Left lobe of liver (tissue), 2 donors: ENCODE data around the gene SPINT3. TPM values are rescaled to one million over a fixed set of nuclear protein-coding genes. Genes with fewer than 3 reads are reported as not detected.
"Not testable (repeated sequence)": the region's sequence is repeated elsewhere in the genome, so short reads cannot be mapped to it uniquely, and the experiment has no call there.

Experiments used
- ATAC-seq: fragments of 200-7000 bp; cut with Tn5 transposase; one replicate; pipeline ENCODE4 v1.9.1; 2020; ENCODE audit warnings: mild to moderate bottlenecking, moderate library complexity
- DNase-seq: peaks from one replicate; pipeline ENCODE4 v3.0.0-alpha.2; 2020; ENCODE audit warnings: low spot score
- total RNA-seq: library from RNA; stranded (reverse); gene quantifications from one replicate; pipeline ENCODE4 v1.2.1, GENCODE V29; 2021
- donor health status: DM: no; HTN: no; CAD: no; lungs with moderate emphysema.
- donor health status: DM: no; HTN: yes; CAD: no.

The SPINT3 gene
- total RNA-seq, 1 donor from 2014 or later: not detected

DNA sequence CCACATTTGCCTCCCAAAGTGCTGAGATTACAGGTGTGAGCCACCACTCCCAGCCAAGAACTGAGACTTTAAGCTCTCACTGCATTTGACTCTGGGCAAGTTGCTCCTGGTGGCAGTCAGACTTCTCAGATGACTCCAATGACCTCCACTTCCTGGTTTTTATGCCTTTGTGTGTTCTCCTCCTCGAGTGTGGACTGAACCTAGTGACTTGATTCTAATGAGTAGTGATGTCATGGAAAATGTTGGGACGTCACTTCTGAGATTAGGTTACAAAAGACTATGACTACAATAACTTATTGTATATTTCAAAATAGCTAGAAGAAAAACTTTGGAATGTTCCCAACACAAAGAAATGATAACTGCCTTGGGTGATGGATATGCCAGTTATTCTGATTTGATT, 12.0 kb downstream of the SPINT3 start:
- no peak for ATAC-seq
- no peak for DNase-seq

DNA sequence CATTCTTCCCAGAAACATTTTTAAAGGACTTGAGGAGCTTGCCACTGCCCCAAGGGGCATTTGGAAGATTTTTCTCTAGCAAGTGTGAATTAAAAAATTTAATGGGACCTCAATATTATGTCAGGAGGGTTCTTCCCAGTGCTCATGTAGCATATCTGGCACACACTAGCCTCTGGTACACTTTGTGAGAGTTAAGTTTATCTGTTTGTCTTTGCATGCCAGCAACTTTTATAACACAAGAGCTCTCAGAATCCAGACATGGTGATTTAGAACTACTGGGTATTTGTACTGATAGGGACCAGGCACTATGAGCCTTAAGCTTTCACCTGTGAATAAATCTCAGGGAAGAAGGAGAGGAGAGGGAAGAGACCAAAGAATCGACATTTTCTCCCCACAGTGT, 12.9 kb downstream of the SPINT3 start:
- ATAC-seq (no peak), DNase-seq (no peak)

DNA sequence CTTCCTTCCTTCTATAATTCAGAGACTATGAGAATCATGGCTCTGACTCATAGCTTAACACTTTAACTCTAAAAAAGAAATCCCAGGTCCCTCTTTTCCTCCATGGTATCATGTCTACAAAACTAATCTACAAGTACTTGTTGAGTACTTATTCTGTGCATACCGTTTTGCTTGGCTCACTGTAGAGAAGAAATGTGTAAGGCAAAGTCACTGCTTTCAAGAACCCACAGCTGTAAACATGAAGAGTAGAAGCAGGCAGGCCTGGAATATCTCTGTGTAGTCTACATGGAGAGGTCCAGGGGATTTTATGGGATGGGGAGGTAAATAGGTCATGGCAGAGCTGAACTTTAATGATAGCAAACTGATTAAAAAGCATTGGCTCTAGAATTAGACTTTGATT, 13.8 kb downstream of the SPINT3 start:
- no peak for DNase-seq
- no peak for ATAC-seq

DNA sequence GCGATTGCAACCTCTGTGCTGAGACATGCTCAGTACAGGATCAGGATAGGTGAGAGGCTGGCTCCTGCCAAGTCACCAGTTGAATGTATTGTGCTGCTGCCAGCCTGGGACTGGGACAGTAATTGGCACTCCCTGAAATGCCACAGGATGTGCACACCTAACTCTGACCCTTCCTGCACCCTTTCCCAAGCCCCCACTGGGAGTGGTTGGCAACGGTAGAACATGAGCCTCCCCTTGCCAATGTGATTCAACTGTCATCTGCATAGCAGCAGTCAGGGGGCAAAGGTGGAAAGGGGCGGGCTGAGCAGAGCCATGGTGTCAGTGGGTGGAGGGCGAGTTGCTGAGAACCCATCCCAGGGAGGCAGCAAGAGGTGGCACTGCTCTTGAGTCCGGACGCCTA, 15.4 kb downstream of the SPINT3 start:
- DNase-seq (peak; percentile 82), ATAC-seq (peak; percentile 88)

DNA sequence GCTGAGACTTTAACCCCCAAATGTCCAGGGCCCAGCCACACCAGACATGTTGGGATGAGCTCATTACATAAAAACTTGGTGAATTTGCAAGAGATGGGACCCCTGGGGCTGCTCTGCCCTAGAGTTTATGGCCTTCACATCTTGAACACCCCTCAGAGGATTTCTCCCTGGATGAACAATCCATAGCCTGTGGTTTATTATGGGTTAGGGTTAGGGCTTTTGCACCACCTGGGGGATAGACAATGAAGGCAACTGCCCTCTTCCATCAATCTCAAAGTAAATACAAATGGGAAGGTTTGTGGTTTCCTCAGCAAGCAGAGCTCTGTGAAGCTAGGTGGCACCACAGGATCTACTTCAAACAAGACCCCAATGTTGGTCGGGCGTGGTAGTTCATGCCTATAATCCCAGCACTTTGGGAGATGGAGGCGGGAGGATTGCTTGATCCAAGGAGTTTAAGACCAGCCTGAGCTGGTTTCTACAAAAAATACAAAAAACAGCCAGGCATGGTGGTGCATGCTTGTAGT, 17.4 kb downstream of the SPINT3 start:
- ATAC-seq (no peak), DNase-seq (no peak)

DNA sequence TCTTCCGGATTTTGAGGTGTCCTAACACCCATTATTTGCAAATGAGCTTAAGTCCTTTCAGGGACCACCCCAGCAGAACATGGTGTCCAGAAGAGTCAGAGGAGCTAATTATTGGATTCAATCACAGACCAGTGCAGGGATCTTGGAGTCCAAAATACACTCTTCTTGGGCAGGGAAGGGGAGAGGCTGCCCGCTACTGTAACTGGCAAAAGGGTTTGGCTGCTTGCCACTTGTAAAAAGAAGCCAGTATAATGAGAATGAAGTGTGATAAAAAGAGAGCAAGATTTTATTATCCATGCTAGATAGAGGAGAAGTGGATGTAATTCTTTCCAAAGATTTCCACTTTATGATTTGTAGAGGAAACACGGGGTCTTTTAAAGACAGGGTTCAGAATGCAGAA, 19.3 kb downstream of the SPINT3 start:
- DNase-seq (no peak), ATAC-seq (no peak)

DNA sequence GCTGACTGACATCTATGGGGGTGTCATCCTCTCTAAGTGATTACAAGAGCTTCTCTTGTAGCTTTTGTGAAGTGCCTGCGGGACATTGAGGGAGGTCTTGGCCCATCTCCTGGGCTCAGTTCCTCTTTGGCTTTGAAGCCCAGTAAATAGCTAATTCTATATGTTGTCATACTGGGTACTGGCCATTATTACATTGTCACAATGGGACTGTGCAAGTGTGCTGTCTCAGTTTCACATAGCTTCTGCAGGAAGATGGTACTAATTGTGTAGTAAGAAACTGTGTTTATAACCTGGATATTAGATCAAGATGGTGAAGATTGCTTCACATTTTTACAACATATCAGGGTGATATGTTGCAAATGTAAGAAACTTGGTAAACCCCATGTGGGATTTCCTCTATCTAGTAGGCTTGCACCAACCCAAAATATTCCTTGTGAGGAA, 19.9 kb downstream of the SPINT3 start:
- ATAC-seq (no peak), DNase-seq (no peak)

DNA sequence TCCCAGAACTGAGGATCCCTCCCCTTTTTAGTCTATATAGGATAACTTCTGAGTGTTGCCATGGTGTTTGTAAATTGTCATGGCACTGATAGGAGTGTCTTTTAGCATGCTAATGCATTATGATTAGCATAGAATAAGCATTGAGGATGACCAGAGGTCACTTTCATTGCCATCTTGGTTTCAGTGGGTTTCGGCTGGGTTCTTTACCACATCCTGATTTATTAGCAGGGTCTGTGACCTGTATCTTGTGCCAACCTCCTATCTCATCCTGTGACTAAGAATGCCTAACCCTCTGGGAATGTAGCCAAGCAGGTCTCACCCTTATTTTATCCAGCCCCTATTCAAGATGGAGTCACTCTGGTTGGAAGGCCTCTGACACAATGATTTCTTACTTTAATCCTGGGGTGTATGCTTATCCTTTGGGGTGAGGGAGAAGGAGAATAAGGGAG, 26.3 kb downstream of the SPINT3 start:
- DNase-seq: no peak
- ATAC-seq: no peak

DNA sequence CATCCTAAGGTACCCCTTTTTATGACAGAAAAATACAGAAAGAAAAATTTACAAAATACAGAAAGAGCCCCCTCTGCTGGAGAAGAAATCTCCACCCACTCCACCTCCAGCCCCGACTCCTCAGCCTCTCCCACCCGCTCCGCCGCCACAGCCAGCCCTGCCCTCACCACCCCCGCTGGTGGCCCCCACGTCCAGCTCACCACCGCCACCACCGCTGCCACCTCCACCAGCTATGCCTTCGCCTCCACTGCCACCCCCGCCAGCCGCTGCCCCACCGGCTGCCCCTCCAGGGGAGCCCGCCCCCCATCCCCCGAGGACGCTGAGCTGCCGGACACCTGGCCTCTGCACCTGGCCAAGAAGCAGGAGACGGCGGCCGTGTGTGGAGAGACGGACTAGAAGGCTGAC, 28.2 kb downstream of the SPINT3 start:
- DNase-seq: no peak
- no peak for ATAC-seq

DNA sequence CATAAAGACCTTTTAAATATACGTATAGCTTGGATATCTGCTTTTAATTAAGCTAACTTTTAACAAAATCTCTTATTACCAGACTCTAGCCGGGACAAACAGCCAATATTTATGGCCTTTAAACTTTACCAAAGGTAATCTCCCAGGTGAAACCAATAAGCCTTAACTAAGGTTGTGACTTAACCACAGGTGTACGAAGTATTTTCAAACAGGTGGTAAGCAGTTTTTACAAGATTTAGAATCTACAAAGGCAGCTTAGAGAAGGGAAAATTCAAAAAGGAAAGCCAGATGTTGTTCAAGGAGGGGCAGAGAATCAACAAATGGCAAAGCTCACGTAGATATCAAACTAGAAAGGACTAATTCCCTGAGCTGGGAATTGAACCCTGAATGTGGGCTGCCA, 30.0 kb downstream of the SPINT3 start:
- ATAC-seq (no peak), DNase-seq (no peak)

DNA sequence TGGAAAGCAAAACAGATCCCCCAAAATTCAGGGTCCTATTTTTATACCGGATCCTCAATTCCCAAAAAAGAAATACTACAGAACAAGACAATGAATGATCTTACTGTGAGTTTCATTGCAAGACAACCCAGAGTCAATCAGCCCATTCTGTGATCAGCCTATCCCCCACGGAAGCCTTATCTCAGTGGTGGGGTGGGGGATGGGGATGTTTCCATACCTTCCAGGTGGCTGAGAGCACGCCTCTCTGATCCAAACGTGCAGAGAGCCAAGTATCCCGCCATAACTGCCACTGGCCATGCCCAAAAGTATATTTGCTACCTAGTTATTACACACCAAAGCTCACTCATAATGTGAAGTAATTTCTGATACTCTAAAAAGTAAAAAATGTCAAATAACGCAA, 30.7 kb downstream of the SPINT3 start:
- DNase-seq (no peak), ATAC-seq (no peak)

DNA sequence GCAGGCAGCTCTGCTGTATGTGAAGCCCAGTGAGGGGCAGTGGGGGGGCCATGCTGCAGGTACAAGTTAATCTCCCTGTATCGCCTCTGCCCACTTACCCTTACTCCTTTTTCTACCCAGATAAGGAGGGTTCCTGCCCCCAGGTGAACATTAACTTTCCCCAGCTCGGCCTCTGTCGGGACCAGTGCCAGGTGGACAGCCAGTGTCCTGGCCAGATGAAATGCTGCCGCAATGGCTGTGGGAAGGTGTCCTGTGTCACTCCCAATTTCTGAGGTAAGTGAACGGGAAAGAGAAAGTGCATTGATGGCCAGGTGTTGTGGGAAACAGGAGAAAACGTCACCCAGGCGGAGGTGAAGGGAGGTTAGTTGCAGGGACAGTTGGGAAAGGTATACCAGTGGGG, 35.6 kb downstream of the SPINT3 start:
- ATAC-seq (peak; percentile 96), DNase-seq (peak; percentile 85)

DNA sequence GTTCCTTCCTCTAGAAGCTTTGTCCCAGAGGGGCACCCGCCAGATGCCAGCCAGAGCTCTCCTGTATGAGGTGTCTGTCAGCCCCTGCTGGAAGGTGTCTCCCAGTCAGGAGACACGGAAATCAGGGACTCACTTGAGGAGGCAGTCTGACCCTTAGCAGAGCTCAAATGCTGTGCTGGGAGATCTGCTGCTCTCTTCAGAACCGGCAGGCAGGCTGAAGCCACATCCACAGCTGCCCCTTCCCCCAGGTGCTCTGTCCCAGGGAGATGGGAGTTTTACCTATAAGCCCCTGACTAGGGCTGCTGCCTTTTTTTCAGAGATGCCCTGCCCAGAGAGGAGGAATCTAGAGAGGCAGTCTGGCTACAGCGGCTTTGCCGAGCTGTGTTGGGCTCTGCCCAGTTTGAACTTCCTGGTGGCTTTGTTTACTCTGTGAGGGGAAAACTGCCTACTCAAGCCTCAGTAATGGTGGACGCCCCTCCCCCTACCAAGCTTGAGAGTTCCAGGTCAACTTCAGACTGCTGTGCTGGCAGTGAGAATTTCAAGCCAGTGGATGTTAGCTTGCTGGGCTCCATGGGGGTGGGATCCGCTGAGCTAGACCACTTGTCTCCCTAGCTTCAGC, 37.8 kb downstream of the SPINT3 start:
- DNase-seq, ATAC-seq: not testable (repeated sequence)

DNA sequence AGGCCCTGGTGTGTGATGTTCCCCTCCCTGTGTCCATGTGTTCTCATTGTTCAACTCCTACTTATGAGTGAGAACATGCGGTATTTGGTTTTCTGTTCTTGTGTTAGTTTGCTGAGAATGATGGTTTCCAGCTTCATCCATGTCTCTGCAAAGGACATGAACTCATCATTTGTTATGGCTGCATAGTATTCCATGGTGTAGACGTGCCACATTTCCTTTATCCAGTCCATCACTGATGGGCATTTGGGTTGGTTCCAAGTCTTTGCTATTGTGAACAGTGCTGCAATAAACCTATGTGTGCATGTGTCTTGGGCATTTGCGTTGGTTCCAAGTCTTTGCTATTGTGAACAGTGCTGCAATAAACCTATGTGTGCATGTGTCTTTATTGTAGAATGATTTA, 43.1 kb downstream of the SPINT3 start:
- not testable (repeated sequence) for DNase-seq, ATAC-seq

DNA sequence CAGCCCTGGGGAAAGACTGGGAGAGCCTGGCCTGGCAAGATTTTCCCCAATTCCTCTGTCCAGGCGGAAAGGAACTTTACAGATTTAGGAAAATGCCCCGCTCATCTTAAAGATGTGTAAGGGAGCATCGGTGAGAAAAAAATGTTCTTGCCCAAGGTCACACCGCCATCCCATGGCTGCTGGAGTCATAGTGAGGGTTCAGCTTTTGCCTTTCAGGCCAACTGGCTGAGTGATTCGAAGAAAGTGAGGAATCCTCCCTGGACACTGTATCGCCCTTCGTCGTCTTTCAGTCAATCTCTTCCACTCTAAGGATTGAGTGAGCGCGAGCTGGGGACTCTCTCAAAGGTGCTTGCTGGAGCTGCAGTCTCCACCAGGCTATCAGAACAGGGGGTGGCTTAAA, 44.5 kb downstream of the SPINT3 start:
- no peak for ATAC-seq
- DNase-seq: no peak

DNA sequence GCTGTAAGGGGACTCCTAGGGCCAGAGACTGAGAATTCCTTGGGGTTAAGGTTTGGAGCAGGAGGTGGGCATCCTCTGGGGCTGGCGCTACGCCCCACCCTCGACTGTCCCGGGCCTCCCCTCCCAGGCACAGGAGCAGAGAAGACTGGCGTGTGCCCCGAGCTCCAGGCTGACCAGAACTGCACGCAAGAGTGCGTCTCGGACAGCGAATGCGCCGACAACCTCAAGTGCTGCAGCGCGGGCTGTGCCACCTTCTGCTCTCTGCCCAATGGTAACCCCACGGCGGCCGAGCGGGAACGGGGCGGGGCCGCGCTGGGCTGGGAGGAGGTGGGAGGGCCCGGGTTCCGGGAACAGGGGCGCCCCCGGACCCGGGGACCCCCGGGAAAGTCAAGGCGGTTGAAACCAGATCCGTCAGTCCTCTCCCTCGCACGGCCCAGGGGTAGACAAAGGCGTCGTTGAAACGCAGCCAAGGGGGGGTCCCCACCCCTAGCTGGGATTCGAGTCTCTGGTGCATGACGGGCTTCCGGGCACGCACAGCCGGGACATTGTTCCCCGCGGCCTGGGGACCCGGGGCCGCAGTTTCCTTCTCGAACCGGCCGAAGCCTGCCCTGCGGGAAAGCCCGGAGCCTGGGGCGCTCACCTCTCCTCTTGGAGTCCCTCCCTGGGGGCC, 45.0 kb downstream of the SPINT3 start:
- ATAC-seq (peak; percentile 81), DNase-seq (no peak)

DNA sequence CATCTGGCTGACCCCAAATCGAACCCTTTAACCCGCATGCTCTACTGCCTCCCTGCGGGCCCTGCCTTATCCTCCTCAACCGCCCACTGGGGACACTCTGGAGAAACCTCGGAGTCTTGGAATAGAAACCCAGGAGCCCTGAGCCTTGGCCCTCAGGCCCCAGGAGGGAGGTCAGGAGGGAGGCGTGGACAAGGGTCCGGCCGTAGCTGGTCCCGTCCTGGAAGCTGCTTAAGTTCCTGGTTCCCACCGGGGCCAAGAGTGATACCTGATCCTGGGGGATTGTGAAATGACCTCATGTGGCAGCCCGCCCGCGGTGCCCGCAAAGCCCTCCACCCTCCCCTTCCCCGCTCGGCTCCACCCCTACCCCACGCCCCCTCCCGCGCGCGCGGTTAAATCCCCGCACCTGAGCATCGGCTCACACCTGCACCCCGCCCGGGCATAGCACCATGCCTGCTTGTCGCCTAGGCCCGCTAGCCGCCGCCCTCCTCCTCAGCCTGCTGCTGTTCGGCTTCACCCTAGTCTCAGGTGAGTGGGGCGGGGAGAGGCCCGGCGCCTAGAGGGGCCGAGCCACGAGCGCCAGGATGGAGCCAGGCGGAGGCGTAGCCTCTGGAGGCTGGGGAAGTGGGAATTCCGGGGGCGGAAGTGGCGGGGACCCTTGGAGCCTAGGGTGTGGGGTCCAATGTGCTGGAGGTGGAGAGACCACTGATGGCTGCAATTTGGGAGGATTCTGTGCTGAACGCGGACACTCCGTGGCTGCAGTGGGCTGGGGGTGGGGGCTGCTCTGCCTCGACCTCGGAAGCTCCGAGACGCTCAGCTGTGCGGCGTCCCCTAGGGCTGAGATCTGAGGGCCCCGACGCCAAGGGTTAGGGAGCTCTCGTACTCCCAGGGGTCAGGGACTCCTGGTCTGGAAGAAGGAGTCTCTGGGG, 45.8 kb downstream of the SPINT3 start, which contains the start of gene WFDC2:
Gene WFDC2, plus strand, starts transcription at position 418 of the 926 bp plus-strand sequence. Its CDS starts 29 bp downstream, at position 447.
- no peak for DNase-seq

DNA sequence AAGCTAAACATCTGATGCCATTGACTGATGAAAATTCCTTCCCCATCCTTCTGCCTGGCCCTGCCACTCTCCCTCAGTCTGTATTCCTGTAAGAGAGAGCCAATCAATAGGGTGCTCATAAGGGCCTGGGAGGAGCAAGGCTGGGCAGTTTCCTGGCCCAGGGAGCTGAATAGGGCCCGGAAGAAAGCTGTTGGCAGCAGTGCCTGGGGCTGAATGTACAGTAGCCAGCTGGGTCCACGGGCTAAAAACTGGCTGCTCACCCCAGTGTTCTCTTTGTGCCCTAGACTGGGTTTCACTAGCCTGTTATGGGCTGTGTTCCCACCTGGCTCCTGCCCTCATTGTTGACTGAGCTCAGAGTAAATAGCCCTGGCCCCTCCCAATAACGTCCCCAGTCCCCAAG, 47.6 kb downstream of the SPINT3 start:
- no peak for DNase-seq
- peak; percentile 13 for ATAC-seq

More for the DNA sequence above, 45.8 kb downstream of the SPINT3 start, which contains the start of gene WFDC2:
- ATAC-seq: peak; percentile 52

DNA sequence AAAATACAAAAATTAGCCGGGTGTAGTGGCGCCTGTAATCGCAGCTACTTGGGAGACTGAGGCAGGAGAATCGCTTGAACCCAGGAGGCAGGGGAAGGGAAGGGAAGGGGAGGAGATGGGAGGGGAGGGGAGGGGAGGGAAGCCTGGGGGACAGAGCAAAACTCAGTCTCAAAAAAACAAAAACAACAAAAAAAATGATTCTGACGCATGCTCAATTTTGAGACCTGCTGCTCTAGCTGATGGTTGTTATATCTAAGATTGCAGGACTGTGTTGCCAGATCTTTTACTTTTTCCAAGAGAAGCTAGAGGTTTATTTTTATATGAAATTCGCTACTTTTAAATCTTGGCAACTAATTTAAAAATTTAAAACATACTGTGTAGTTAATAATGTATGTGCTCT, 48.2 kb downstream of the SPINT3 start:
- DNase-seq (no peak), ATAC-seq (no peak)

DNA sequence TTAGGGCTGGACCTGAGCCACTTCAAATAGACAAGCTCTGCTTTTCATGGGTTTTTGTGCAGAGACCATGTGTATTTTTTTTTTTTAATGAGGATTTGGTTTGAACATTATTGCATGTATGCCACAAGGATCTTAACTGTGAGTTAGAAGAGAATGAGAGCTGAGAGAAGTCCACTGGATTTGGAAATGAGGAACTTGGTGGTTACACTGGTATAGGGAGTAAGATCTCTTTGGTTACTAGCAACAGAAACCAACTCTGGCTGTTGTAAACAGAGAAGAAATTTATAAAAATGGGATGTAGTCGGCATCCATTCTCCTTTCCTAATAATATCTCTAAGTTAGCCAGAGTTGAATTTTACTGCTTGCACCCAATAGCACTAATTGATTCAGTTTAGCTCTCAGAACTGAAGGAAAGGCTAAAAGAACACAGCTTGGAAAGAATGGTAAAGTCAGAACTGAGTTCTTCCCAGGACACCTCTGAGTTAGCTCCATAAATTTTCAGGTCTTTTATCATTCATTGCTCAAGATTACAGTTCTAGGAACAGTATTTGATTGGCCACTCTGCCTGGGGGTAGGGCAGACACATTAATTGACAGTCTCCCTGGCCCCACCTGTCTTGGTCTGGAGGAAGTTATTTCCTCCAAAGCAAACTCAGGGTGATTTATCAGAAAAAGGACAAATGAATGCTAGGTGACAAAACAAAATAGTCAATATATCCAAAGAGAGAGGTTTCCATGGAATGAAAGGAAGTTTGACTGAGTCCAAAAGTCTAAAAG, 49.7 kb downstream of the SPINT3 start:
- no peak for DNase-seq

More for the DNA sequence above, 49.7 kb downstream of the SPINT3 start:
- no peak for ATAC-seq
